HG02763 (cell line): ENCODE measurements around the gene PTPRO.

Experiments
- ATAC-seq: cut with Tn5 transposase; IDR thresholded peaks from one replicate; pipeline ENCODE4 v1.9.1; 2021; ENCODE audit warnings: mild to moderate bottlenecking, moderate library complexity; ENCODE audit not compliant: unreplicated experiment

Gene PTPRO

DNA sequence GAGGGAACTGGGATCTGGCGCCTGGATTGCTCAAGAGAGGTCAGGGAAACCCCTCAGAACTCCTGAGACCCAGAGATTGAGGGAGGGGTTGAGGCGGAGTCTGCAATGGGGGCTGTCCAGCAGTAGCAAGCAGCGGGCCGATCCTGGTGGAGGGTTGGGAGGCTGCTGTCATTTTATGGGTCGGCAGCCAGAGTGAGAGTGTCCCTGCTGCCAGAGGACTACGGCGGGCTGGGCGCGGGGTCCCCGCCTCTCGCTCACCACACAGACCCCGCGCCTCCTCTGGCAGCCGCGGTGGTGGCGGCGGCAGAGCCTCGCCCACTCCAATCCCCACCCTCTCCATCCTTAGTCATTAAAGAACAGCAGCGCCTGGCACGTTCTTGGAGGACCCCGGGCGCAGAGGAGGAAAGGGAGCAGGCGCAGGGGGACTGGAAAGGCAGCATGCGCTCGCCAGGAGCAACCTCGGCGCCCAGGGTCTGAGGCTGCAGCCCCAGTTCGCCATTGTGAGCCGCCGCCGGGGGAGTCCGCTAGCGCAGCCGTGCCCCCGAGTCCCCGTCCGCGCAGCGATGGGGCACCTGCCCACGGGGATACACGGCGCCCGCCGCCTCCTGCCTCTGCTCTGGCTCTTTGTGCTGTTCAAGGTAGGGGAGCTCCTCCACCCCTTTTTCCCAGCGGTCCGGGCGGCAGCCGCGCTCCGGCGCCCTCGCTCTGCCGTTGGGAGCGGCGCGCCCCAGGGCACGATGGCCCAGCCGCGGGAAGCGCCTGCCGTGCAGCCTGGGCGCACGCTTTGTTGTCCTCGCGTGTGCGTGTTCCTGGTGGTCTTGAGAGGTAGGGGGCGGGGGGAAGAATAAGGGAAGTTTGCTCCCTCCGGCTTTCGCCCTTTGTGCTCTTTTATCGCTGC lies at the start of gene PTPRO:
PTPRO (plus strand) TSS at position 345 of the 898 bp plus-strand sequence.
- ATAC-seq, result no peak

DNA sequence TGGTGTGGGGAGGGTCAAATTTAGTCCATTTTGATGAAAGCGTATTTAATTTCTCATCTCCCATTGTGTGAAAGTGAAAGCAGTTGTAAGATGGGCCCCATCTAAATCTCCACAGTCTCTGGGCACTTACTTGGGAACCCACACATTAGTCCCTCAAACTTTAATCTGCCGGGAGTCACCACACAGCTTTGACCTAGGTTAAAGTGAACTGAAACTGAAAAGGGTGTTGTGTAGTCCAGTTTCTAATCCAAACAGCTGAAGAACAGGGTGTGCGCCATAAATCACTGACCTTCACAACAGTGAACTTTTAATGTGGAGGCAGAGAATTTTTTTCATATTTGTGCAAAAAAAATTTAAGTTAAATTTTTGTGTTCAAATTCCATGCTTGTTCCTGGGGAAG lies 48.4 kb upstream of the PTPRO start:
- ATAC-seq, result no peak

DNA sequence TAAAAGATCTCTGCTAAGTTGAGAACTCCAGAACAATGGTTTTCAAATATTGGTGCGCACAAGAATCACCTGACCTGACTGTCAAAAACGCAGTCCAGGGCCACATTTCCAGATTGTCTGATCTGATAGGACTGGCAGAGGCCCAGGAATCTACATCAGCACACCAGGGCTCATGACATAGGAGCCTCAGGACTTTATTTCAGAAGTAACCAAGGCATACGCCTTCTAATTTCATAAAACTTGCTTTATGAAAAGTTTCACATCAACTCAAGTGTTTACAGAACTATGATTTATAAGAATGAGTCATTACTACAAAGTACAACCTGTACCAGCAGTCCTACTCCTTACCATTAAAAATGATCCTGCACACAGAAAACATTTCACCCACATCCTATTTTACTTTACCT lies 47.7 kb upstream of the PTPRO start:
- no peak for ATAC-seq

DNA sequence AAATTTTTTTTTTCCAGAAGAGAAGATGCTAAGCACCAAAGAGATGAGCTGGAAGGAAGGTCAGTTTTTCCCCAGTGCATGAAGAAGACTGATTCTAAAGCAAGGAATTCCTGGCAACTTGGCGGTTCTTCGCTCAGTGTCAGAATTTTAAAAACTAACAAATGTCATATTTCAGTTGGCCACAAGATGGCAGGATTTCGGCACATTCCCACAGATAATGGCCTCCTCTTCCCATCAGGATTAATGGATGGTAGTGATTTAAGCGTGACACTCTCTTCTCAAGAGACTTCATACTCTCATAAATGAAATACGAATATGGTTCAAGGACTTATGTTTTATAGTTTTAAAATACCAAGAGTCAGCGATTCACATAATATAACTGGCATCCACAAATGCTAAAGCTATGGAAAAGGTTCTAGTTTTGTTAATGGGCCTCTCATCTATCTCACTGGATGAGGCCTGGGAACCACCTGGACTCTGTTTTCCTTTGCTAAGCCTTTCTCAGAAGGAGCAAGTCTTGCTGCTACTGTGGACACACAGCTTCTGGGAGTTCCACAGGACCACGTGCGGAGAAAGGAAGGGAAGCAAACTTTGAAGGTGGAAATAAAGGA lies 46.1 kb upstream of the PTPRO start:
- ATAC-seq, result no peak

DNA sequence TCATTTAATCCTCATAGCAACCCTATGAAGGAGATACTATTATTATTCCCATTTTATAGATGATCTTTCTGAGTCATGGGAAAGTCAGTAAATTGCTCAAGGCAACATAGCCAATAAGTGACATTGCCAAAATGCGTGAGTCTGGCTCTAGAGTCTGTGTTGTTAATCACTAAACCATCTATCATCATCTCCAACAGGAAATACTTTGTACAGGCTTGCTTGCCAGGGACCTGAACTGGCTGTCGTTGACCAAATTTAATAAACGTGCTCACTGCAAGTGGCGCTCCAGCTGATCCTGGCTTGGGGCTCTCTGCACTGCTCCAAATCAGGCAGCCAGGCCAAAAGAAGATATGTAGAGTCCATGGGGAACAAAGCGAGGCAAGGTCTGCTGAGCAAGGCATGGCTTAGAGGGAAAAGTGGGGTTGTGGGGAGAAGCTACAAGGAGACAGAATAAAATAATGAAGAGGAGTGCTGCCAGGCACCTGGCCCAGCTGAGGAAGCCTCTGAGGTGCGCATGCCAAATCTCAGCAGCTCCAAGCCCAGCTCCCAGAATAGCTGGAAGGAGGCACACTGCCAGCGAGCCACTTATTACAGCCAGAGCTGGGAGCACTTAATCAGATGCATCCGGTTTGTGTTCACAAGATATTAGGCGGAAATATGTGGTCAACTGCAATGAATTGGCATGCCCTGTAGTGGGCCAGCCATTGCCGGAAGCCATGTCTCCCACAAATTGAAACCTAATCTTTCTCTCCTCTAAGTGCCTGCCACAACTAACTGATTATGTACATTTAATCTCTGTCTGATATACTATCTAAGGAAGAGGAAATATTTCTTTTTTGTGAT lies 43.3 kb upstream of the PTPRO start:
- peak; percentile 58 for ATAC-seq

DNA sequence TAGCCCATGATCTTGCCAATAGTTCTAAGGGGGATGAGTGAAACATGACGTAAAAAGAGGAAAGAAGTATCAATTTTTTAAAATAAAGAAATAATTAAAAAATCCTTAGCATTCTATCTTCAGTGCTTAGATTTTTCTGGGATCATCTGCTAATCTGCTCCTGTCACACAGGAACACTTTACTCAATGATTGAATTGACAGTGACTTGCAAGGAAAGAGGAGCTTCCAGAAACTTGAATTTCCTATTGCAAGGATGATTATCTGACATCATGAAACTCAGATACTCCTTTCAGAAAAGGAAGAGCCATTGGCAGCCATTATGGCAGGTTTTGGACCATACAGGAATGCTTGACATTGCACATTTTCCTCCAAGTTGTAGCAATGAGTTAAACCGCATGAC lies 41.4 kb upstream of the PTPRO start:
- no peak for ATAC-seq

DNA sequence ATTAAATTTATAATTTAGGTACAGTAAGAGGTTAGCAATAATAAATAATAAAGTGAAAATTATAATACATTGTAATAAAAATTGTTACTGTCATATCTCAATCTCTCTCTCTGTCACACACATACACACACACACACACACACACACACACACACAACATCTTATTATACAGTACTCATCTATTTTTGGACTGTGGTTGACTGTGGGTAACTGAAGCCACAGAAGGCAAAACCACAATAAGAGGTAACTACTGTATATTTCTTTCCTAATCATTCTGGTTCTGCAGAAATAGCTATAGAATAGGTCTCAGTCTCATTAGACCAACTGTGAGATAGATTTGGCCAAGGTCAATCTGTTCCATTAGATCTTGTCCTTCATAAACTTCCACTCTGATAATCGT lies 33.1 kb upstream of the PTPRO start:
- ATAC-seq, result no peak

DNA sequence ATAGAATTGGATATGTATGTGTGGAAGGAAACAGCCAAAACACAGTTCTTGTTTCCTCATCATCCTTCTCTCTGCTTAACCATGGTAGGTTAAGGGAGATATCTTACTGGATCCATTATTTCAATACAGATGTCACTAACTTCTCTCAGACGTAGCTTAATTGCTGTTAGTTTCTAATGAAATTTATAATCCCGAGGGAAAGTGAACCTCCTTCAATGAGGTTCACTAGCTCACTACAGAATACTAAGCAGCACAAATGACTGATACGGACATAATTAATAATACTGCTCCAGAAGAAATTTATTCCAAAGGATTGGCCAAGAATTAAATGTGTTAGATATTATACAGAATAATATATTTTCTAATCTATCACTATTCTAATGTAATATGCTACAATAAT lies 28.6 kb upstream of the PTPRO start:
- ATAC-seq, result no peak

DNA sequence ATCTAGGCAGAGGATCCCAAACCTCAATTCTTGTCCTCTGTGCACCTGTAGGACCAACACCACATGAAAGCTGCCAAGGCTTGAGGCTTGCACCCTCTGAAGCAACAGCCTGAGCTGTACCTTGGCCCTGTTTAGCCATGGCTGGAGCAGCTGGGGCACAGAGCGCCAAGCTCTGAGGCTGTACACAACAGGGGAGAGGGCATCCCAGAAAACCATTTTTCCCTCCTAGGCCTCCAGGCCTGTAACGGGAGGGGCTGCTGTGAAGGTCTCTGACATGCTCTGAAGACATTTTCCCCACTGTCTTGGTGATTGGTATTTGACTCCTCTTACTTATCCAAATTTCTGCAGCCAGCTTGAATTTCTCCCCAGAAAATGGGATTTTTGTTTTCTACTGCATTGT lies 22.4 kb upstream of the PTPRO start:
- no peak for ATAC-seq

DNA sequence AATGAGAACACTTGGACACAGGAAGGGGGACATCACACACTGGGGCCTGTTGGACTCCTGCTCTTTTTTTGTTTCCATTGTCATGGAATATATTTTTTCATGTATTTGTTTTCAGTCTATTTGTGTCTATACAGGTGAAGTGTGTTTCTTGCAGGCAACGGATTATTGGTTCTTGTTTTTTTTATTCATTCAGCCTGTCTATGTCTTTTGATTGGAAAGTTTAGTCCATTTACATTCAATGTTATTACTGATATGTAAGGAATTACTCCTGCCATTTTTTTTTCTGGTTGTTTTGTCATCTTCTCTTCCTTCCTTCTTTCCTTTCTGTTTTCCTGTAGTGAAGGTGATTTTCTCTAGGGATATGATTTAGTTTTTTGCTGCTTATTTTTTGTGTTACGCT lies 18.0 kb upstream of the PTPRO start:
- ATAC-seq, result no peak

DNA sequence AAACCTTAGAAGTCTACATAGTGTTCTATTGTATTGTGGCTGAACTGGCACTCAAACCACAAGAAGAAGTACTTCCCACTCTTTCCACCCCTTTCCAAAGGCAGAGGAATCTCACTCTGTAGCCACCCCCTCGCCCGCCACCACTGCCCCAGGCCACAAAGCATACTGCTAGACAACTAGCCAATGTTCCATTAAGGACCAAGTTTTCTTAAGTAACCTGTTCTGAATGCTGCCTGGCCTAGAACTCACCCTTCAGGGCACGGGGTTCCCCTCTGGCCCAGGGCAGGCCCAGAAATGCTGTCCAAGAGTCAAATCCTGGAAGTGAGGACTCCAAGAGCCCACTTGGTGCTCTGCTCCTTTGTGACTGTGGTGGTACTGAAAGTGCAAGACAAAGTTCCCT lies 15.7 kb upstream of the PTPRO start:
- no peak for ATAC-seq

DNA sequence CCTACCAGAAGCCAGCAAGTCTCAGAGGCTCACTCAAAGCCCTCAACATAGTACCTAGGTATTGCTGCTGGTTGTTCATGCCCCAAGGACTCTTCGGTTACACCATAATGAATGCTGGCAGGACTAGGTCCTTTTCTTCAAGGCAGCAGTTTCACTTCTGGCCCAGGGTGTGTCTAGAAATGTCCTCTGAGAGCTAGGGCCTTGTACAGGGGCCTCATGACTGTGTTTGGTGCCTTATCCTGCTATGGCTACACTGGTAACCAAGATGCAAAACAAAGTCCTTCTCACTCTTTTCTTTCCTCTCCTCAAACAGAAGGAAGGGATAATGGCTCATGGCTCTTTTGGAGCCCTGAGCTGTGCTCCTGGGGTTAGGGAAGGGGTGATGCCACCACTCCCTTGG lies 15.2 kb upstream of the PTPRO start:
- no peak for ATAC-seq

DNA sequence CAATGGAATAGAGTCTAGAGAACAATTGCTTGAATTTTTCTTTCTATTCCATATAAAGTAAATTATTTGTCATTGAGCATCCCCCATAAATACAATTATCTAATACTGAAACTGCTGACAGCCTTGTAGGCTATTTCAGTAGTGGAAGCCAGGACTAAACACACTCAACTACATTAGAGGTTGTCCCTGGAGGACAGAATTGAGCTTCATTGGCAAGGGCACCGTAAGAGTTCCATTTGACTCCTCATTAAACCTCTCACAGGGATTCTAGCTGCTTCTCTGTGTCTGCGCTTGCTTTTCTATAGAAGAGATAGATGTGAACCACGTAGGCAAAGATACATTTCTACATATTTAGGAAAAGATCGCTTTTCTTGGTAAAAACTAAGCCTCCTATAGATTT lies 3.5 kb upstream of the PTPRO start:
- ATAC-seq, result no peak

DNA sequence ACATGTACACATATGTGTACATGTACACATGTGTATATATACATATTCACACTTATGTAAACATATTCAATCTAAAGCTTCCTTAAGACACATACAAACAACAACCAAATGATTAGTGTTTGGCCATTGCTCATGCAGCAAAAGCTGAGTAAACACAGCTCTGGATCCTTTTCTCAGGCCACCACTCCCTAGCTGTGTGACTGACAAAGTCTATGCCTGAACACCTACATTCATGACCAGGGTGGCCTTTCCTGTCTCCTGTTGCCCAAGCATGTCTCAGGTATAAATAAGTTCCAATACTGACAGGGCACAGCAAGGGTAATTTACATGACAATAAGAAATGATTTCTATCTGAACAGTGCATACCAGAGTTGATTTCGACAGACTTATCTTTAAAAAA lies 1.4 kb upstream of the PTPRO start:
- ATAC-seq, result no peak

DNA sequence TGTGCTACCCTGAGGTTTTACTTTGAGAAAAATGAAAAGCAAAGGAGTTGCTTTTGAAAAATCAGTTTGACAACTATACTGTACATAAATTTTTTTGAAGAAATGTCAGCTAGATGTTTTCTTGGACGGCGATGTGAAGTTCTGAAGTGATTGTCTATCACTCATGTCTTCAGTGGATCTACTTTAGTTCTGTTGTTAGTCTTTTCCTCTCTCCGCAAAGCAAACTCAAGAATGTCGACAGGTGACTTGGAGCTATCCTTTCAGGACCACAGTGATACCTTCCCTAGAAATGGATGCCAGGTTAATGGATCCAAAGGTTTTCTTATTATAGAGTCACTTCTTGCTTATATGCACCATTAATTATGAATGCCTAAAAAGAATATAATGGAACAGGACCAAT lies 1.2 kb downstream of the PTPRO start:
- ATAC-seq, result no peak

DNA sequence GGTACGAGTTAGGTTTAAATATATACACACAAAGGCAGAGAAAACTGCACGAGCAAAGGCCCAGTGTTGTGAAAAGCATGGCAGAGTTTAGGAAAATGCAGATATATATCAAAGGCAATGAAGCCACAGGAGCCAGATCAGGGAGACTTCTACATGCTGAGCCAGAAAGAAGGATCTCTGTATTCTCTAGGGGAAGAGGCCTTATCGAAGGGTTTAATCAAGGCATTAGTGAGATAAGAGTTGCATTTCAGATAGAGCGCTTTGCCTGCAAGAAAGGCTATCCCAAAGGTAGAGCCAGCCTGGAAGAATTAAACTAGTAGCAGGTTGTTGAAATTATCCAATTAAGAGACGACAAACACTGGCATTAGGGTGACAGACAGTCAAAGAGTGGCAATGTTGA lies 7.6 kb downstream of the PTPRO start:
- no peak for ATAC-seq

DNA sequence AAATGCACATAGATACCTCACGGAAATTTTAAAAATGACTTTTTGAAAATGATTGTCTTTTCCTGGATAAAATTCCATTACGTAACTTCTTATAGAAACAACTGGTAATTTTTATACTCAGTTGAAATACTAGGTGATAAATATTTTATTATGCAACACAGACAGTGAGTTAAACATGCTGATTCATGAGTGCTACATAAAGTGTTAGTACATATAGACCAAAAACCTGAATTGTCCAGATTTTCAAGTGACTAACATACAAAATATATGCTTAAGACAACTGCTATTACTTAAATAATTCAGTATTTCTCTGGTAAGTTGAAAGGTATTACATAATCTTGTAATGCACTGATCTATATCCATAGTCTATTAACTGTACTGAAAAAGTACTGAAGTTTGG lies 11.9 kb downstream of the PTPRO start:
- ATAC-seq, result no peak

DNA sequence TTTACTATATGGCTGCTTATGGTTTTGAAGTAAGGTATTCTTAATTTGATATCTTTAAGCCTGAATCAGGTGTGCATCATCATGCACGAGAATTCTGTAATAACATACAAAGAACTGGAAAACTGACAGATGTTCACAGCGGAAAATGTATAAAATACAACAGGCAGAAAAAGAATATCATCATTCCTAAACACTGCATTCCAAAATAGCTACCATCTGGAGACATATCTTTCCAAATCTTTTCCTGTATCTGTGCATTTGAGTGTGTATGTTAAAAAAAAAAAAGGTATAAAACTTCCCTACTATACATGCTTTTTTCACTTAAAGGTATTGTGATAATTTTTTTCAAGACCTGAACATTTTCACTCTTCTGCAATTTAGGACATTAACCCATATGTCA lies 13.7 kb downstream of the PTPRO start:
- no peak for ATAC-seq

DNA sequence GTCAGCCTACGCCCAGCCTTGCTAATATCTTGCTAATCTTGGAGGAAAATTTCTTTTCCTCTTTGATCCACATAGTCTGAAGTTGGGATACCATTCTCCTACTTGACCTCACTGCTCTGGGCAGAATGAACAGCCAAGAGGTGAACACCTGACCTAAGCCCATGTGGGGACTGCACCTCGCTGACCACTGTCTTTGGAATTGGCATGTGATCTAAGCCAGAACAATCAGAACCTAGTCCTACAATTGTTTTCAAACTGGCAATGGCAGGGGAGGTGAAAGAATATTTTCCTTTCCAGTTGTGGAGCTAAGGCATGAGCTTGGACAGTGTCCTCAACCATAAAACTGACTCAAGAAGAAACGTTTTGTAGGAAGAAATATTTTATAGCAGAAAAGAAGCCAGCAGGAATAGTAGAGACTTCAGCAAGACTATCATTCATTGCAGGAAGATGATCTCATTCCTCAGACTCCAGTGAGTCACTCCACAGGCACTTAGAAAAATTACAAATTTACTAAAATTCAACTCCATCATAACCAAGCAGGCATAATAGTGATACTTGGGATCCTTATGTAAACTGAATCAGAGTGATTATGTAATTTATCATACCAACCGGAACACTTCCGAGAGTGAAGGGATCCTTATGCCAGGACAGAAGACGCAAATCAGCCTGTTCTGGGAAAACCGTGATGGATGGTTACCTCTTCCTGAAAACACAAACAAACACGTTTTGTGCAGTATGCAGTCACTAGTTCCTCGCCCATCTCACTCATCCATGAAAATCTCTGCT lies 14.7 kb downstream of the PTPRO start:
- ATAC-seq, result no peak

DNA sequence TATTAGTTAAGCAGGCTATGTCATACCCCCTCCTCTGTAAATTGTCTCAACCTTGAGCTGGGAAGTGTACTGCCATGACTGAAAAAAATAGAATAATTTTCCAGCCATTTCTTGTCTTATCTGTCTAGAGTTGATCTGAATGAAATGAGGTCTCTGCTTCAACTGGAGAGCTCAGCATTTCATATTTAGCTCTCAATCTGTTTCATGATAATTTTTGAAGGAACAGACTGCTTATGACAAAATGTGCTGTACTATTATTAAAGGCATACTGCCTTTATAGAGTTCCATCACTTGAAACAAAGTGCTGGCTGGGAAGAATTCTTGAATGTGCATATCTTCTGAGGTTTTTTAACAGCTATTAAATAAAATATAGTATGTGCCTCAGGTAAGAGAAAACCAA lies 19.1 kb downstream of the PTPRO start:
- ATAC-seq, result no peak

DNA sequence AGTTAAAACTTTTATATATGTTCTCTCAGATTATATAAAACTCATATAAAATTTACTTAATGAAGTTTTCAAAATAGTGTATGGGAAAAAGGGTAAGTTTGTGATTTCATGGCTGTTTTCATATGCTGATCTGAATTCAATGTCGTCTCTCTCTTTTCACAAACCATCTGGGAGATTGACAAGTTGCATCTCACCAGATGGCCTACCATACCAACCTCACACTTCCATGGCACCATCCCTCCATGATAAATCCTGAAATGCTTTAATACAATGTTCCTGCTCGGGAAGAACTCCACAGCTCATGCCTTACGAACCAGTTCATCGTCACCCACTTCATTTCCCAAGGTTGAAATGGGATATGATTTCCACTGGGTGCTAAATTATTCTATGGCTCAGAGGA lies 22.3 kb downstream of the PTPRO start:
- no peak for ATAC-seq
